ENCODE results near the gene MYLK.
"Not testable (repeated sequence)": the region's sequence is repeated elsewhere in the genome, so short reads cannot be mapped to it uniquely, and the experiment has no call there.

Gene MYLK

DNA sequence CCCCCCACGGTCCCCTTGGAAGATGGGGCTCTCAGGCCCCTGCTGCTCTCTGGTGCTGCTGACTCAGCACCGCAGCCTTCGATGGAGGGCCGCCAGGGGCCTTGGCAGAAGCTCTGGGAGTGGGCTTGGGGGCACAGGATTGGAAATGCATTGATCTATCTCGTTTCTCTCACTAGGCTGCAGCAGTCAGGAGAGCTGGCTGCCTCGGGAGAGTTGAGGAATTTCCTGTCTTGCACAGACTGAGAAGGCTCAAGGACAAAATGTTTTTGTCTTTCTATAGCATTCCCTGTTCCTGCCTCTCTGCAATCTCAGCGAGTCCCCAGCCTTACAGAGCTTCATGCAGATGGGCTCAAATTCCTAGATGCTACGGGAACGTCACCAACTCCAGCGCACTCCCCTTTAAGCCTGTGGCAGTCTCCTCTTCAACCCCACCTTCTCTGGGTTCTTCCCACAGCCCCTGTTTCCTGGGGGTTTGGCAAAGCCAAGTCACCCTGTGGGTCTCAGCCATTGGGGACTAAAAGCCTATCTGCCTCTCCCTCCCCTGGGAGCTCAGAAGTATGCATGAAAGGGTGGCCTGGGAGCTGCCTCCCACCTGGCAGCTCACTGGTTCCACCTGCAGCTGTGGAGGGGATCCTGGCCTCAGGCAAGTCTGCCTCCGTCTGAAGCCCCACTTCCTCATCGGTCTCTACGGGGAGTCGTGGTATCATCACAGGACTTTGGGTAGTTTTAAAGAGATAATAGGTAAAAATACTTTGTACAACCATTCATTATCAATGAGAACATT, 171.9 kb downstream of the MYLK start:
- Histone ChIP-seq H3K36me3 (no peaks in the 10 kb centered on the region), H3K27ac (no peak overlapping the region), H3K9me3 (no peaks in the 10 kb centered on the region), H3K27me3 (no peaks in the 10 kb centered on the region), H3K4me1 (ENCODE audit: control insufficient read depth in 1 of 2, insufficient read depth in 1 of 2, low read depth in 1 of 2, low read length in 1 of 2) (no peaks in the 10 kb centered on the region), H3K4me3 (ENCODE audit: low read depth in 1 of 2, low read length in 1 of 2) (no peak overlapping the region)
- no peak for TF ChIP-seq CTCF (IDR thresholded peaks at IDR 0.05)

GRCh38 chr3:123711356-123711755, 172.8 kb downstream of the MYLK start:
- no peaks in the 10 kb centered on the region for H3K9me3 ChIP-seq
- TF ChIP-seq CTCF (IDR thresholded peaks at IDR 0.05) = no peak
- no peaks in the 10 kb centered on the region for H3K27me3 ChIP-seq
- no peaks in the 10 kb centered on the region for H3K36me3 ChIP-seq
- no peak overlapping the region for H3K4me3 ChIP-seq (ENCODE audit: low read depth in 1 of 2, low read length in 1 of 2)
- no peak overlapping the region for H3K27ac ChIP-seq
- no peaks in the 10 kb centered on the region for H3K4me1 ChIP-seq (ENCODE audit: control insufficient read depth in 1 of 2, insufficient read depth in 1 of 2, low read depth in 1 of 2, low read length in 1 of 2)

DNA sequence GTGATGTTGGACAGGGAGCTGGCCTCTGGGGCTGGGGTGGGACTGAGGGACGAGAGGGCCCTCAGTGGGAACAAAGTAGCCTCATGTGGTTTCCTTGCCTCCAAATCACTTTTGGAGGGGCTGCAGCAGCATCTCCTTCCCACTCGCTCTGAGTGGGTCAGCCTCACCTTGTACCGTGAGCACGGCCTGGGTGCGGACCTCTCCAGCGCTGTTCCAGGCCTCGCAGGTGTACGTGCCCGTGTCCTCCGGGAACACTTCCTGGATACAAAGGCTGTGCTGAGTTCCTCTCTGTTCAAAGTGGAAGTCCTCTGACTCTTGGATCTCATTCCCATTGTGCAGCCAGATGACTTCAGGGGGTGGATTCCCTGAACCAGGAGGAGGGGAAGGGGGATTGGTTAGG, 175.6 kb downstream of the MYLK start:
- no peaks in the 10 kb centered on the region for H3K27me3 ChIP-seq
- no peaks in the 10 kb centered on the region for H3K36me3 ChIP-seq
- H3K9me3 ChIP-seq = no peaks in the 10 kb centered on the region
- no peak overlapping the region for H3K4me3 ChIP-seq (ENCODE audit: low read depth in 1 of 2, low read length in 1 of 2)
- no peaks in the 10 kb centered on the region for H3K4me1 ChIP-seq (ENCODE audit: control insufficient read depth in 1 of 2, insufficient read depth in 1 of 2, low read depth in 1 of 2, low read length in 1 of 2)
- H3K27ac ChIP-seq = no peak overlapping the region
- no peak for TF ChIP-seq CTCF (IDR thresholded peaks at IDR 0.05)

DNA sequence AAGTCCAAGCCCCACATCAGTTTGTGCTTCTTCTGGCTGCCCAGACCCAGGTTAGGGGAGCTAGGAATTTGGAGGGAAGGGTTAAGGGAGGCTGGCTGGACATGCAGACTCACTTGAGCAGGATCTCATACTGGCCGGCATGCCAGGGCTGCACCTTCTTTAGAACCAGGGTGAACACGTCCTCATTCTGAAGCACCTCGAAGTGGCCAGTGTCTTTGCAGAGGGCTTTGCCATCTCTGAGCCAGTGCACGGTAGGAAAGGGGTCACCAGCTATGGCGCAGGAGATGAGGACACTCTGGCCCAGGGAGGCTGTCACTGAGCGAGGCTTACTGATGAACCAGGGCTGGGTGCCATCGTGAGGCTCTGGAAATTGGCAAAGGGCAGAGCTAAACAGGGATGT, 176.5 kb downstream of the MYLK start:
- not testable (repeated sequence) for H3K9me3 ChIP-seq; H3K4me1 ChIP-seq (ENCODE audit: control insufficient read depth in 1 of 2, insufficient read depth in 1 of 2, low read depth in 1 of 2, low read length in 1 of 2); H3K36me3 ChIP-seq; H3K27ac ChIP-seq; H3K27me3 ChIP-seq; H3K4me3 ChIP-seq (ENCODE audit: low read depth in 1 of 2, low read length in 1 of 2)

GRCh38 chr3:123706871-123707270, 177.3 kb downstream of the MYLK start:
- Histone ChIP-seq H3K4me3 (ENCODE audit: low read depth in 1 of 2, low read length in 1 of 2) (no peak overlapping the region), H3K27ac (no peak overlapping the region)

More at GRCh38 chr3:123706871-123707270, 177.3 kb downstream of the MYLK start:
- Histone ChIP-seq H3K27me3 (no peaks in the 10 kb centered on the region), H3K9me3 (no peaks in the 10 kb centered on the region), H3K4me1 (ENCODE audit: control insufficient read depth in 1 of 2, insufficient read depth in 1 of 2, low read depth in 1 of 2, low read length in 1 of 2) (no peaks in the 10 kb centered on the region), H3K36me3 (no peaks in the 10 kb centered on the region)
- TF ChIP-seq CTCF (IDR thresholded peaks at IDR 0.05) = no peak
